B cell (primary cell): ENCODE data around the gene PTGES2.

ENCODE experiments used
- CTCF ChIP-seq: fragments of 200-600 bp; IDR thresholded peaks from one replicate; pipeline ENCODE4 v1.8.0; 2022; ENCODE audit warnings: antibody characterized with exemption, mild to moderate bottlenecking
- EZH2 ChIP-seq: IDR thresholded peaks from 2 replicates; pipeline ENCODE4 v1.6.1; 2012; ENCODE audit warnings: borderline replicate concordance, low read depth, mild to moderate bottlenecking, moderate library complexity, low read length; ENCODE audit not compliant: insufficient read depth, poor library complexity, severe bottlenecking

DNA sequence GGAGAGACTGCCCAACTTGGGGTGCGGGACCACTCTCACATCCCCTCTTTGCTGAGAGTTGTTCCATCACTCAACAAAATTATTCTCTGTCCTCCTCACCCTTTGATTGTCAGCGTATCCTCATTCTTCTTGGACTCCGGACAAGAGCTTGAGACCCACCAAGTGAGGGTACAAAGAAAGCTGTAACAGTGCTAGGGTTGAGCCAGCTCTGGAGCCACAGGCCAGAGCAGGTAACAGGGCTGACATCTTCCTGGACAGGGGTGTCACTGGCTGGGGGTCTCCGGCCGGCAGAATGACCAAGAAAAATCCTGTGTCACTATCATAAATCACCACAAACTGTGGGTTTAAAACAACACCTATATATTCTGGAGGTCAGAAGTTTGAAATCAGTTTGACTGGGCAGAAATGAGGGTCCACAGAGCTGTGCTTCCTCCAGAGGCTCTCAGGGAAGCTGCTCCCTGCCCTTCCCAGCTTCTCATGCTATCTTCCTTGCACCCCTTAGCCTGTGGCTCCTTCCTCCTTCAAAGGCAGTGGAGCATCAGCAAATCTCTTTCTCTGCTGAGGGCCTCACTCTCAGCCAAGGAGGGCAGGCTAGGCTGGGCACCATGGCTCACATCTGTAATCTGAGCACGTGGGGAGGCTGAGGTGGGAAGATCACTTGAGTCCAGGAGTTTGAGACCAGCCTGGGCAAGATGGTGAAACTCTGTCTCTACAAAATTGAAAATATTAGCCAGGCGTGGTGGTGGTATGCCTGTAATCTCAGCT, 28.4 kb upstream of the PTGES2 start:
- TF ChIP-seq CTCF (no peak), EZH2 (no peak)
